DND-41 (cell line): Measurements from ENCODE around the gene SPATA31E1.

ENCODE experiments used
- EZH2 ChIP-seq: IDR thresholded peaks from 3 replicates; pipeline ENCODE4 v1.6.1; 2012; ENCODE audit warnings: borderline replicate concordance, low read depth, mild to moderate bottlenecking, moderate library complexity, low read length, inconsistent platforms; ENCODE audit not compliant: severe bottlenecking
- TF ChIP-seq, protein P1 (sequence below): IDR thresholded peaks from 2 replicates; pipeline ENCODE4 v1.5.1; 2012; ENCODE audit warnings: borderline replicate concordance, low read length, moderate library complexity, mild to moderate bottlenecking; ENCODE audit not compliant: poor library complexity, severe bottlenecking; ENCODE audit errors: extremely low read depth

- TF ChIP-seq, protein P1, sequence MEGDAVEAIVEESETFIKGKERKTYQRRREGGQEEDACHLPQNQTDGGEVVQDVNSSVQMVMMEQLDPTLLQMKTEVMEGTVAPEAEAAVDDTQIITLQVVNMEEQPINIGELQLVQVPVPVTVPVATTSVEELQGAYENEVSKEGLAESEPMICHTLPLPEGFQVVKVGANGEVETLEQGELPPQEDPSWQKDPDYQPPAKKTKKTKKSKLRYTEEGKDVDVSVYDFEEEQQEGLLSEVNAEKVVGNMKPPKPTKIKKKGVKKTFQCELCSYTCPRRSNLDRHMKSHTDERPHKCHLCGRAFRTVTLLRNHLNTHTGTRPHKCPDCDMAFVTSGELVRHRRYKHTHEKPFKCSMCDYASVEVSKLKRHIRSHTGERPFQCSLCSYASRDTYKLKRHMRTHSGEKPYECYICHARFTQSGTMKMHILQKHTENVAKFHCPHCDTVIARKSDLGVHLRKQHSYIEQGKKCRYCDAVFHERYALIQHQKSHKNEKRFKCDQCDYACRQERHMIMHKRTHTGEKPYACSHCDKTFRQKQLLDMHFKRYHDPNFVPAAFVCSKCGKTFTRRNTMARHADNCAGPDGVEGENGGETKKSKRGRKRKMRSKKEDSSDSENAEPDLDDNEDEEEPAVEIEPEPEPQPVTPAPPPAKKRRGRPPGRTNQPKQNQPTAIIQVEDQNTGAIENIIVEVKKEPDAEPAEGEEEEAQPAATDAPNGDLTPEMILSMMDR, result no peak
- no peak for TF ChIP-seq EZH2
Observed at GRCh38 chr9:87853876-87854579, 28.6 kb upstream of the SPATA31E1 start.
